Measurements from ENCODE around the gene GPRC5A. TPM values are rescaled to one million over a fixed set of nuclear protein-coding genes. Genes with fewer than 3 reads are reported as not detected.

The GPRC5A gene
- total and polyA plus RNA-seq, 8 donors, result 9.6 to 1,562 (median 18.4) TPM

- Histone ChIP-seq H3K9me3 (no peaks in the 10 kb centered on the region), H3K27me3 (no peaks in the 10 kb centered on the region), H3K27ac (no peak overlapping the region), H3K4me3 (no peak overlapping the region), H3K4me1 (no peaks in the 10 kb centered on the region), H3K36me3 (no peaks in the 10 kb centered on the region)
- TF ChIP-seq CTCF (IDR thresholded peaks at IDR 0.05), result no peak
- intact Hi-C loops (cut with DNase I), result no loop called here
- DNase-seq (no peak), ATAC-seq (no peak)
Measured at GRCh38 chr12:12925388-12925787, 34.0 kb downstream of the GPRC5A start.

- intact Hi-C loops (cut with DNase I), result no loop called here
- Histone ChIP-seq H3K27ac (no peak overlapping the region), H3K36me3 (no peaks in the 10 kb centered on the region), H3K4me3 (no peak overlapping the region), H3K4me1 (no peaks in the 10 kb centered on the region), H3K27me3 (no peaks in the 10 kb centered on the region), H3K9me3 (no peaks in the 10 kb centered on the region)
- peak; percentile 2 for ATAC-seq
- no peak for TF ChIP-seq CTCF (IDR thresholded peaks at IDR 0.05)
- DNase-seq, result no peak
Measured at GRCh38 chr12:12926571-12927071, 35.3 kb downstream of the GPRC5A start.

GRCh38 chr12:12927211-12928079 lies 36.1 kb downstream of the GPRC5A start:
- Histone ChIP-seq H3K27ac (peak overlapping the region in 1 of 2 donors; percentile 18), H3K36me3 (no peaks in the 10 kb centered on the region), H3K9me3 (no peaks in the 10 kb centered on the region), H3K27me3 (no peaks in the 10 kb centered on the region), H3K4me3 (peak overlapping the region; percentile 2 to 40), H3K4me1 (no peaks in the 10 kb centered on the region)
- DNase-seq, result peak; percentile 28 to 87 (median 79)
- peak; percentile 88 for ATAC-seq
- intact Hi-C loops (cut with DNase I), result no loop called here
- TF ChIP-seq CTCF (IDR thresholded peaks at IDR 0.05), result no peak

GRCh38 chr12:12929696-12930095 lies 38.3 kb downstream of the GPRC5A start:
- H3K4me1 ChIP-seq, result no peaks in the 10 kb centered on the region
- intact Hi-C loops (cut with DNase I), result no loop called here
- no peaks in the 10 kb centered on the region for H3K9me3 ChIP-seq
- H3K4me3 ChIP-seq, result no peak overlapping the region
- TF ChIP-seq CTCF (IDR thresholded peaks at IDR 0.05), result no peak
- H3K36me3 ChIP-seq, result no peaks in the 10 kb centered on the region
- no peak for ATAC-seq
- no peak for DNase-seq
- H3K27ac ChIP-seq, result no peak overlapping the region
- no peaks in the 10 kb centered on the region for H3K27me3 ChIP-seq

DNA sequence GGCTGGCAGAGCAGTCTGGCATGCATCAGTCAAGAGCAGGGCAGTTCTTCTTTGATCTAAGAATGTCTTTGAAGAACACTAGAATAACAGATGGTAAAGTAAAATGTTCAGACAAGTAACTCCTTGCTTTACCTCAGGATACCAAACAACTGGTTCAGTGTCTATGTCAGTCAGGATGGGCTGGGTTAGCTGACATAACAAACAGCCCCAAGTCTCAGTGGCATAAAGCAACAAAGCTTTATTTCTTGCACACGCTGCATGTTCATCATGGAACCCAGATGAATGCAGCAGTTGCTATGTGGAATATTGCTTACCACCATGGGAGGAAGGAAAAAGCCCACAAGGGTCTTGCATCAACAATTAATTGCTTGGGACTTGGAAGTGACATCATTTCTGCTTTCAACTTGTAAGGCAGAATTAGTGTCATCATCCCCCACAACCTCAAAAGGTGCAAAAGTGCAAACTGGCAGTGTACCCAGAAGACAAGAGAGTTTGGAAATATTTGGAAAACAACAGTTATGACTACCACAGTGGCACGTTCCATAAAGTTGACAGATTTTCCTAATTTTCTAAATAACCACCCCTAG lies 39.4 kb downstream of the GPRC5A start:
- H3K4me3 ChIP-seq, result no peak overlapping the region
- no peaks in the 10 kb centered on the region for H3K9me3 ChIP-seq
- no peaks in the 10 kb centered on the region for H3K36me3 ChIP-seq
- intact Hi-C loops (cut with DNase I), result no loop called here
- no peak overlapping the region for H3K27ac ChIP-seq
- TF ChIP-seq CTCF (IDR thresholded peaks at IDR 0.05), result no peak
- ATAC-seq (no peak), DNase-seq (no peak)
- H3K4me1 ChIP-seq, result no peaks in the 10 kb centered on the region
- no peaks in the 10 kb centered on the region for H3K27me3 ChIP-seq
